ENCODE results near the gene MIA2.

DNA sequence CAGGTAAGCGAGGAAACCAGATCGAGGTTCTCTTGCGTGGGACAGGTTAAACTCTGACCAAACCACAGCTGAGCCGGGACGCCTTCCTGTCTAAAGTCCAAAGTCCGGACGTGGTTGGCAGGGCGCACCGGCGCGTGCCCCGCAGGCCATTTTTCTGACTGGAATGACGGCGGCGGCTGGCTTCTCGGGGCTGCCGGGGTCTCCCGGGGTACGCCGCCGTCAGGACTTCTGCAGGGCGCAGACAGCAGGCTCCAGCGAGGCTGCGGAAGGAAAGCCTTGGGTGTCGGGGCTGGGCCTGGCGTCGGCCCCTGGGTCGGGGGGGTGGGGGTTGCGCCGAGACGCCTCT, 32.8 kb downstream of the MIA2 start:
- TF ChIP-seq, protein P1, sequence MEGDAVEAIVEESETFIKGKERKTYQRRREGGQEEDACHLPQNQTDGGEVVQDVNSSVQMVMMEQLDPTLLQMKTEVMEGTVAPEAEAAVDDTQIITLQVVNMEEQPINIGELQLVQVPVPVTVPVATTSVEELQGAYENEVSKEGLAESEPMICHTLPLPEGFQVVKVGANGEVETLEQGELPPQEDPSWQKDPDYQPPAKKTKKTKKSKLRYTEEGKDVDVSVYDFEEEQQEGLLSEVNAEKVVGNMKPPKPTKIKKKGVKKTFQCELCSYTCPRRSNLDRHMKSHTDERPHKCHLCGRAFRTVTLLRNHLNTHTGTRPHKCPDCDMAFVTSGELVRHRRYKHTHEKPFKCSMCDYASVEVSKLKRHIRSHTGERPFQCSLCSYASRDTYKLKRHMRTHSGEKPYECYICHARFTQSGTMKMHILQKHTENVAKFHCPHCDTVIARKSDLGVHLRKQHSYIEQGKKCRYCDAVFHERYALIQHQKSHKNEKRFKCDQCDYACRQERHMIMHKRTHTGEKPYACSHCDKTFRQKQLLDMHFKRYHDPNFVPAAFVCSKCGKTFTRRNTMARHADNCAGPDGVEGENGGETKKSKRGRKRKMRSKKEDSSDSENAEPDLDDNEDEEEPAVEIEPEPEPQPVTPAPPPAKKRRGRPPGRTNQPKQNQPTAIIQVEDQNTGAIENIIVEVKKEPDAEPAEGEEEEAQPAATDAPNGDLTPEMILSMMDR (IDR thresholded peaks at IDR 0.05), result no peak
- no peak for TF ChIP-seq POLR2A (IDR thresholded peaks at IDR 0.05)
- peak in 1 of 3 donors; percentile 8 for TF ChIP-seq POLR2AphosphoS5 (IDR thresholded peaks at IDR 0.05)
